NT2/D1 (cell line): ENCODE measurements around the gene GASK1A.

Experiments
- SUZ12 ChIP-seq: IDR thresholded peaks from 2 replicates; pipeline ENCODE4 v1.6.1; 2011; ENCODE audit not compliant: insufficient read length, insufficient read depth; ENCODE audit errors: extremely low read depth
- YY1 ChIP-seq: IDR thresholded peaks from 2 replicates; pipeline ENCODE4 v1.6.1; 2011; ENCODE audit not compliant: insufficient read length, insufficient read depth
- ZNF274 ChIP-seq: IDR thresholded peaks from 2 replicates; pipeline ENCODE4 v1.6.1; 2011; ENCODE audit warnings: mild to moderate bottlenecking, low read depth, low read length

GRCh38 chr3:43093006-43093405 lies 113.9 kb downstream of the GASK1A start:
- no peak for TF ChIP-seq YY1
- no peak for TF ChIP-seq ZNF274
- TF ChIP-seq SUZ12 = no peak
